Right lobe of liver (tissue), 6 donors: Measurements from ENCODE around the gene BST1. TPM values are rescaled to one million over a fixed set of nuclear protein-coding genes. Genes with fewer than 3 reads are reported as not detected.
"Not testable (repeated sequence)": the region's sequence is repeated elsewhere in the genome, so short reads cannot be mapped to it uniquely, and the experiment has no call there.

Experiments used
- ATAC-seq, 4 donors: fragments of 200-7000 bp; cut with Tn5 transposase; one replicate each; pipeline ENCODE4 v1.9.1; 2020; ENCODE audit warnings: mild to moderate bottlenecking in 4 of 4, moderate library complexity in 4 of 4
- DNase-seq, 3 donors: peaks; one replicate each; pipeline ENCODE4 v3.0.0-alpha.2; 2020
- H3K27ac ChIP-seq, 3 donors: fragments of 200-600 bp; one replicate each; pipeline ENCODE4 v1.8.0; 2022
- H3K27me3 ChIP-seq, 2 donors: fragments of 200-600 bp; one replicate each; pipeline ENCODE4 v1.8.0; 2022
- H3K36me3 ChIP-seq, 4 donors: fragments of 200-600 bp; sonication (generic) in 1 of 4; one replicate each; pipeline versions ENCODE4 v1.5.1 to v1.8.0; 2017 to 2022; ENCODE audit warnings: control low read depth in 1 of 4
- H3K4me1 ChIP-seq, 4 donors: fragments of 200-600 bp; sonication (generic) in 1 of 4; one replicate each; pipeline versions ENCODE4 v1.5.1 to v1.8.0; 2017 to 2022; ENCODE audit warnings: control low read depth in 1 of 4
- H3K4me3 ChIP-seq, 3 donors: fragments of 200-600 bp; one replicate each; pipeline ENCODE4 v1.8.0; 2022
- H3K9me3 ChIP-seq, 4 donors: fragments of 200-600 bp; sonication (generic) in 1 of 4; one replicate each; pipeline versions ENCODE4 v1.5.1 to v1.8.0; 2017 to 2022; ENCODE audit warnings: control low read depth in 1 of 4
- CTCF ChIP-seq, 4 donors: fragments of 200-600 bp in 3 of 4; fragments of 450-650 bp in 1 of 4; IDR thresholded peaks; one replicate each; pipeline versions ENCODE4 v1.5.1 to v1.8.0; 2016 to 2022; ENCODE audit warnings: antibody characterized with exemption in 4 of 4, mild to moderate bottlenecking in 2 of 4
- POLR2A ChIP-seq: fragments of 450-650 bp; IDR thresholded peaks from one replicate; pipeline ENCODE4 v1.6.1; 2017; ENCODE audit warnings: antibody characterized with exemption, mild to moderate bottlenecking
- WGBS: methylation state at CpG from one replicate; pipeline ENCODE4 v1.1.6; 2018; ENCODE audit warnings: low coverage, low lambda C conversion rate; ENCODE audit not compliant: insufficient coverage; ENCODE audit errors: missing lambda C conversion rate; 5-methylcytosine and 5-hydroxymethylcytosine counted together
- intact Hi-C, 2 donors: fragments of 100-400 bp; cut with DNase I; formaldehyde crosslinking; loops; one replicate each; pipeline versions ENCODE4 v1.11.2 to v1.14.1; 2022
- total RNA-seq, 6 experiments: library from RNA; depleted of rRNA in 2 of 6; stranded (reverse); fragments of >200 nt in 2 of 6; fragmentation: NEBNext Ultra II Directional in 3 of 6; extraction: Animal tissue kit (Norgen Biotek cat#: 25700) in 3 of 6; gene quantifications; one replicate each; pipeline versions ENCODE4 v1.1.0 to v1.2.4, GENCODE V29; 2016 to 2023
- donor health status: DM: no; HTN: yes; CAD: no.
- donor health status: DM: no; HTN: no; CAD: no.
- donor health status: DM: no; HTN: no; CAD: no.
- donor health status: DM: no; HTN: yes; CAD: no.
- donor health status: DM: no; HTN: yes; CAD: no.

The BST1 gene
- total RNA-seq, 6 experiments from 2014 or later: 2.7 to 5.3 (median 4.3) TPM

GRCh38 chr4:15757054-15757453, 54.2 kb downstream of the BST1 start:
- ATAC-seq (no peak), DNase-seq (no peak)
- intact Hi-C loops: no loop called here
- no peak overlapping the region for H3K27ac ChIP-seq
- no peaks in the 10 kb centered on the region for H3K9me3 ChIP-seq
- no peaks in the 10 kb centered on the region for H3K36me3 ChIP-seq
- no peak overlapping the region for H3K4me3 ChIP-seq
- 68% methylated on average over 4 of the region's 4 CpGs for whole genome bisulfite sequencing
- no peaks in the 10 kb centered on the region for H3K27me3 ChIP-seq
- no peak for TF ChIP-seq POLR2A
- TF ChIP-seq CTCF (IDR thresholded peaks at IDR 0.05): no peak
- H3K4me1 ChIP-seq: no peaks in the 10 kb centered on the region

- no peaks in the 10 kb centered on the region for H3K9me3 ChIP-seq
- no peak overlapping the region for H3K27ac ChIP-seq
- H3K27me3 ChIP-seq: no peaks in the 10 kb centered on the region
- H3K4me3 ChIP-seq: no peak overlapping the region
- H3K36me3 ChIP-seq: no peaks in the 10 kb centered on the region
- ATAC-seq (no peak), DNase-seq (no peak)
- no peaks in the 10 kb centered on the region for H3K4me1 ChIP-seq
- TF ChIP-seq POLR2A (no peak), CTCF (IDR thresholded peaks at IDR 0.05) (no peak)
- WGBS: 89% methylated on average over 4 of the region's 4 CpGs
- intact Hi-C loops: no loop called here
These were observed 55.4 kb downstream of the BST1 start for GRCh38 chr4:15758294-15758693.

GRCh38 chr4:15762460-15762859, 59.6 kb downstream of the BST1 start:
- H3K4me3 ChIP-seq, intact Hi-C loops, H3K4me1 ChIP-seq, H3K27me3 ChIP-seq, H3K9me3 ChIP-seq, H3K36me3 ChIP-seq, DNase-seq, ATAC-seq, H3K27ac ChIP-seq: not testable (repeated sequence)

GRCh38 chr4:15765391-15765790, 62.5 kb downstream of the BST1 start:
- no peak overlapping the region for H3K4me3 ChIP-seq
- ATAC-seq (no peak), DNase-seq (no peak)
- H3K27ac ChIP-seq: no peak overlapping the region
- no peaks in the 10 kb centered on the region for H3K36me3 ChIP-seq
- TF ChIP-seq CTCF (IDR thresholded peaks at IDR 0.05) (no peak), POLR2A (no peak)
- WGBS: 69% methylated on average over 6 of the region's 6 CpGs
- no peaks in the 10 kb centered on the region for H3K9me3 ChIP-seq
- no peaks in the 10 kb centered on the region for H3K27me3 ChIP-seq
- intact Hi-C loops: no loop called here
- no peaks in the 10 kb centered on the region for H3K4me1 ChIP-seq

GRCh38 chr4:15765910-15766697, 63.2 kb downstream of the BST1 start:
- TF ChIP-seq CTCF (IDR thresholded peaks at IDR 0.05): no peak
- no peak for TF ChIP-seq POLR2A
- H3K36me3 ChIP-seq: no peaks in the 10 kb centered on the region
- no peaks in the 10 kb centered on the region for H3K9me3 ChIP-seq
- WGBS: 38% methylated on average over 6 of the region's 6 CpGs
- H3K4me3 ChIP-seq: no peak overlapping the region
- no peaks in the 10 kb centered on the region for H3K27me3 ChIP-seq
- H3K4me1 ChIP-seq: no peaks in the 10 kb centered on the region
- peak; percentile 23 to 45 (median 38) for ATAC-seq
- no peak overlapping the region for H3K27ac ChIP-seq
- intact Hi-C loops: no loop called here
- DNase-seq: no peak
